ENCODE data around the gene RNF2. TPM values are rescaled to one million over a fixed set of nuclear protein-coding genes. Genes with fewer than 3 reads are reported as not detected.

Gene RNF2
- total RNA-seq, 4 donors from 2014 or later = 9.1 to 14.0 (median 12.9) TPM

DNA sequence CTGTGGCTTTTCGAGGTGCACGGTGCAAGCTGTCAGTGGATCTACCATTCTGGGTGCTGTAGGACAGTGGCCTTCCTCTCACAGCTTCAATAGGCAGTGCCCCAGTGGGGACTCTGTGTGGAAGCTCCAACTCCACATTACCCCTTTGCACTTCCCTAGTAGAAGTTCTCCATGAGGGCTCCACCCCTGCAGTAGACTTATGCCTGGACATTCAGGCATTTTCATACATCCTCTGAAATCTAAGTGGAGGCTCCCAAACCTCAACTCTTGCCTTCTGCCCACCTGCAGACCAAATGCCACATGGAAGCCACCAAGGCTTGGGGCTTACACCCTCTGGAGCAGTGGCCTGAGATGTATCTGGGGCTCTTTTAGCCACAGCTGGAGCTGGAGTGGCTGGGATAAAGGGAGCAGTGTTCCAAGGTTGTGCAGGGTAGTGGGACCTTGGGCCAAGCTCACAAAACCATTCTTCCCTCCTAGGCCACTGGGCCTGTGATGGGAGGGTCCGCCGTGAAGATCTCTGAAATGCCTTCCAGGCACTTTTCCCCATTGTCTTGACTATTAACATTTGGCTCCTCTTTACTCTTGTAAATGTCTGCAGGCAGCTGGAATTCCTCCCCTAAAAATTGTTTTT, 18.0 kb upstream of the RNF2 start:
- Histone ChIP-seq H3K4me3 (no peak overlapping the region), H3K27ac (replicated peaks in 1 of 4) (no peak overlapping the region), H3K27me3 (no peaks in the 10 kb centered on the region), H3K9me3 (peaks cover 0 to 18% (median 12%) of the 10 kb centered on the region in 4 donors), H3K36me3 (no peaks in the 10 kb centered on the region), H3K4me1 (no peaks in the 10 kb centered on the region)
- TF ChIP-seq POLR2A (IDR thresholded peaks at IDR 0.05; ENCODE audit: low read depth) (no peak), EP300 (IDR thresholded peaks at IDR 0.05) (no peak), POLR2AphosphoS5 (IDR thresholded peaks at IDR 0.05) (no peak)
- TF ChIP-seq, protein P1, sequence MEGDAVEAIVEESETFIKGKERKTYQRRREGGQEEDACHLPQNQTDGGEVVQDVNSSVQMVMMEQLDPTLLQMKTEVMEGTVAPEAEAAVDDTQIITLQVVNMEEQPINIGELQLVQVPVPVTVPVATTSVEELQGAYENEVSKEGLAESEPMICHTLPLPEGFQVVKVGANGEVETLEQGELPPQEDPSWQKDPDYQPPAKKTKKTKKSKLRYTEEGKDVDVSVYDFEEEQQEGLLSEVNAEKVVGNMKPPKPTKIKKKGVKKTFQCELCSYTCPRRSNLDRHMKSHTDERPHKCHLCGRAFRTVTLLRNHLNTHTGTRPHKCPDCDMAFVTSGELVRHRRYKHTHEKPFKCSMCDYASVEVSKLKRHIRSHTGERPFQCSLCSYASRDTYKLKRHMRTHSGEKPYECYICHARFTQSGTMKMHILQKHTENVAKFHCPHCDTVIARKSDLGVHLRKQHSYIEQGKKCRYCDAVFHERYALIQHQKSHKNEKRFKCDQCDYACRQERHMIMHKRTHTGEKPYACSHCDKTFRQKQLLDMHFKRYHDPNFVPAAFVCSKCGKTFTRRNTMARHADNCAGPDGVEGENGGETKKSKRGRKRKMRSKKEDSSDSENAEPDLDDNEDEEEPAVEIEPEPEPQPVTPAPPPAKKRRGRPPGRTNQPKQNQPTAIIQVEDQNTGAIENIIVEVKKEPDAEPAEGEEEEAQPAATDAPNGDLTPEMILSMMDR (IDR thresholded peaks at IDR 0.05) = no peak
- intact Hi-C loops (cut with DNase I) = no loop called here
- DNase-seq (ENCODE audit: extremely low spot score) = no peak
- WGBS = 94% methylated on average over 4 of the region's 4 CpGs

DNA sequence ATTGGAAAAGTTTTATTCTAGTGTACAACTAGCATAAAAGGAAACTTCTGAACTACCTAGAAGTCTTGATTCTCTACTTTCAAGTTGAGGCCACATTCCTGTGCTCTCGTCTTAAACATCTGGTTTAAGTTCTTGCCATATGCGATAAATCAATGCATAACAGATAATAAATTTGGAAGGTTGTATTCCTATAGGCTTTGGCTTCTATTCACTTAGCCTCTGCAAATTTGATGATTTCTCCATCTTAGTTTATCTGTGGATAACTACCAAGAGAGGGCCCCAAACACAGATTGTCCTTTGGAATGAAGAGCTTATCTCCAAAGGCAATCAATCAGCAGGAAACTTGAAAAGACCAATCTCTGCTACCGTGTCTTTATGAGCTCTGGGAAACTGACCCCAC, 11.7 kb upstream of the RNF2 start:
- no peak for TF ChIP-seq POLR2AphosphoS5 (IDR thresholded peaks at IDR 0.05)

DNA sequence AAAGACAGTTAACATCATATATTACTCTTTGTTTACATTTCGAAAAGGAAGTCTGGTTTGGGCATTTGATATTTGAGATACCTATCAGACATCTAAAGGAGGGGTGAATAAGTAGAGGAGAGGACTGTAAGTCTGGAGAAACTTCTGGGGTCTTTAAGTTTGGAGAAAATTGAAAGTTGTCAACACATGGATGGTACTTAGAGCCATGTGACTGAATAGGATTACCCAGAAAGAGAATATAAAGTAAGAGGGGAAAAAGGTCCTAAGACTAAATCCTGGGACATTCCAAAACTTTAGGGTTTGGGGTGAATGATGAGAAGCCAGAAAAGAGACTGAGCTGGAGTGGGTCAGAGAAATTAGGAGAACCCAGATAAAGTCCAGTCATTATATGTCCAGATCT, 10.1 kb upstream of the RNF2 start:
- H3K36me3 ChIP-seq = no peaks in the 10 kb centered on the region
- no peak overlapping the region for H3K27ac ChIP-seq (replicated peaks in 1 of 4)
- H3K4me1 ChIP-seq = no peaks in the 10 kb centered on the region
- intact Hi-C loops (cut with DNase I) = no loop called here
- TF ChIP-seq POLR2A (IDR thresholded peaks at IDR 0.05; ENCODE audit: low read depth) (no peak), POLR2AphosphoS5 (IDR thresholded peaks at IDR 0.05) (no peak), EP300 (IDR thresholded peaks at IDR 0.05) (no peak)
- TF ChIP-seq, protein P1 (IDR thresholded peaks at IDR 0.05) = no peak
- H3K4me3 ChIP-seq = no peak overlapping the region
- no peaks in the 10 kb centered on the region for H3K27me3 ChIP-seq
- H3K9me3 ChIP-seq = no peaks in the 10 kb centered on the region
- no peak for DNase-seq (ENCODE audit: extremely low spot score)
- WGBS = 91% methylated on average over 1 of the region's 1 CpG

More for the DNA sequence above, 11.7 kb upstream of the RNF2 start:
- H3K4me1 ChIP-seq = no peaks in the 10 kb centered on the region
- no peak overlapping the region for H3K4me3 ChIP-seq
- no peaks in the 10 kb centered on the region for H3K36me3 ChIP-seq
- 66% methylated on average over 3 of the region's 3 CpGs for WGBS
- DNase-seq (ENCODE audit: extremely low spot score) = no peak
- H3K27me3 ChIP-seq = no peaks in the 10 kb centered on the region
- intact Hi-C loops (cut with DNase I) = no loop called here
- no peak overlapping the region for H3K27ac ChIP-seq (replicated peaks in 1 of 4)
- H3K9me3 ChIP-seq = peaks cover 0 to 4% (median 0%) of the 10 kb centered on the region in 4 donors

DNA sequence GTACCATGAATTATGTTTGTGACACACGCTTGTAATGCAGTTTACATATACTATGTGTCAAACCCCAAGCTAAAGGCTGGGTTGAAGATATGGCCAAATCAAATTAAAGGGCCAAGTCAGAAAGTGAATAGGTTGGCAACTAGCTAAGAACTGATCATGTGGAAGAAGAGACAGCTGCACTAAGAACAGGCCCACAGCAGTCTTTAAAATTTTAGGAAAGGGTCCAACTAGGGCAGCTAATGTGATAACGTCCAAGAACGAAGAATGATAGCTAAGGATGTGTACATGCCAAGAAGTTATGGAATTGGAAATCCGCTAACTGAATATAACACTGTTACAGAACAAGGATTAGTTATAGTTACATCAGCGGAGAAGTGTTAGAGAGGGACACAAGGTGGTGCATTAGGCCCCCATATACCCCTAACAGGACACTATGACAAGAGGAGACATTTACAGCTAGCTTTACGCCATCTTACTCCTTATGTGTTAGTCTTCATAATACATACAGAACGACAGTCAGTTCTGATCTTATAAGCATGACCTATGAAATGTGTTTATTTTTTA, 6.5 kb upstream of the RNF2 start:
- no peak for DNase-seq (ENCODE audit: extremely low spot score)
- no peak overlapping the region for H3K4me3 ChIP-seq
- WGBS = 87% methylated on average over 7 of the region's 7 CpGs
- H3K9me3 ChIP-seq = no peaks in the 10 kb centered on the region
- H3K27me3 ChIP-seq = no peaks in the 10 kb centered on the region
- no peaks in the 10 kb centered on the region for H3K4me1 ChIP-seq
- intact Hi-C loops (cut with DNase I) = no loop called here
- no peak overlapping the region for H3K27ac ChIP-seq (replicated peaks in 1 of 4)
- TF ChIP-seq, protein P1 (IDR thresholded peaks at IDR 0.05) = no peak
- TF ChIP-seq POLR2AphosphoS5 (IDR thresholded peaks at IDR 0.05) (no peak), POLR2A (IDR thresholded peaks at IDR 0.05; ENCODE audit: low read depth) (no peak), EP300 (IDR thresholded peaks at IDR 0.05) (no peak)
- no peaks in the 10 kb centered on the region for H3K36me3 ChIP-seq

DNA sequence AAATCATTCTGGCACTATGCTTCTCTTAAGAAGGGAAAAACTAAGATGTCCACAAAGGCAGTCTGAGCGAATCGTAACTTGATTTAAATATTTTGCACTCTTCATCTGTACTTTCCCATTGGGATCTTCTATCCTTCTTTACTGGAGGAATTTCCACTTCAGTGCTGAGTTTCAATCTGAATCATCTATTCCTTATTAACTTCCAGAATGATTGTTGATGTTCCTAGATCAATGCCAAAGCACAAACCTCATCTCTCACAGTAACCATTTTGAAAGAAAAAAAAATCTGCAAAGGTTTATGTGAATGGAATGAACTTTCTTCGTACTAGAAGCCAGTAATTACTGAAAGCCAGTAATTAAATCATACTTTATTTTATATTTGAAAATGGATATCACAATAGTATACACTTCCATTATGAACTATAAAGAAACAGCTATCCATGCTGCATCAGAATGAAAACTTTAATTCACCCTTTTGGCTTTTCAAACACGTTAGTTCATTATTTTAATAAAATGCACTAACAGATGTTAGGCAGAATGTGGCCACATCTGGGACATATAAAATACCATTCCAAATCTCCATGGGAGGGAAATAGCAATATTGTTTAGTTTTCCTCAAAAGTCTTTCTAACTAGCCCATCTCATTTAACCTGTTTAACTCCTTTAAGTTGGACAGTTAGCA, 5.5 kb upstream of the RNF2 start:
- no peak for DNase-seq (ENCODE audit: extremely low spot score)
- TF ChIP-seq, protein P1 (IDR thresholded peaks at IDR 0.05) = no peak
- TF ChIP-seq POLR2A (IDR thresholded peaks at IDR 0.05; ENCODE audit: low read depth) (no peak), POLR2AphosphoS5 (IDR thresholded peaks at IDR 0.05) (no peak), EP300 (IDR thresholded peaks at IDR 0.05) (no peak)
- H3K4me1 ChIP-seq = peaks cover 0 to 5% (median 2%) of the 10 kb centered on the region in 4 donors
- 70% methylated on average over 4 of the region's 4 CpGs for WGBS
- intact Hi-C loops (cut with DNase I) = no loop called here
- no peaks in the 10 kb centered on the region for H3K9me3 ChIP-seq
- no peaks in the 10 kb centered on the region for H3K27me3 ChIP-seq
- no peak overlapping the region for H3K27ac ChIP-seq (replicated peaks in 1 of 4)
- no peaks in the 10 kb centered on the region for H3K36me3 ChIP-seq
- H3K4me3 ChIP-seq = no peak overlapping the region

All from esophagus muscularis mucosa (tissue), 4 donors.